Activated CD4-positive, alpha-beta T cell treated with anti-CD3 and anti-CD28 coated beads, Interleukin-10, Interleukin-2, amounts not matched to agents 100 ng/mL and 50 ng/mL, durations not matched to agents 16 hours and 8 hours (primary cell): Measurements from ENCODE around the gene S100Z.
A peak's percentile ranks its signal among the peaks of the same experiment; 100 is the strongest.
"Not testable (repeated sequence)": the region's sequence is repeated elsewhere in the genome, so short reads cannot be mapped to it uniquely, and the experiment has no call there.

Experiments
- DNase-seq: peaks from one replicate; pipeline ENCODE4 v3.0.0-alpha.2; 2020

S100Z gene

DNA sequence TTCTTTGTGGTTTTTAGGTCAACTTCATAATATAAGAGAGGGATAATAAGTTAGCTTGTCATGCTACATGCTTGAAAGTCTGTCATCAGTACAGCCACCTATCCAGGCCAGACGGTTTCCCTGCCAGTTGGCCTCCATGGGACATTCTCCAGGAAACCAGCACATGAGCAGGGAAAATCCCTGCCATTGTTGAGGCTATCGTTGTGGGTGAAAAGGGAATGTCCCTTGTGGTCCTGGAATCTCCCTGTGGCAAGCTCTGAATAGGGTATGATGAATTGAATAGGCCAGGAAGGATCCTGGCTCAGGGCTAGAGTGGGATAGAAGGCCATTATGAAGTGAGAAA lies 18.7 kb upstream of the S100Z start:
- DNase-seq = peak; percentile 8

DNA sequence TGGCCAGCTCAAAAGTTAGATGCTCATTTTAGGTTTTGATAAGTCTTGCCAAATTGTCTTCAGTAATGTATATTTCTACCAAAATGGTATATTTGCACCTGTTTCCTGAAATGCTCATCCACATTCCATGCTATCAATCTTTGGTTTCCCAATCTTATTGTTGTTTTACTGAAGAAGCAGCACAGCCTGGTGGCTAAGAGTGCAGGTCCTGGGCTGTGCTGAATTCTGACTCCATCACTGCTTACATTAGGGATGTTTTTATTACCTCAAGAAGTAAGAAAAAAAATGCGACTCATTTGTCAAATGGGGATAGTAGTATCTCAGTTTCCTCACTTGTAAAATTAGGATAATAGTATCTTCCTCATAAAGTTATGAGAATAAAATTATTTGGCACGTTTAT lies 13.6 kb upstream of the S100Z start:
- DNase-seq = no peak

DNA sequence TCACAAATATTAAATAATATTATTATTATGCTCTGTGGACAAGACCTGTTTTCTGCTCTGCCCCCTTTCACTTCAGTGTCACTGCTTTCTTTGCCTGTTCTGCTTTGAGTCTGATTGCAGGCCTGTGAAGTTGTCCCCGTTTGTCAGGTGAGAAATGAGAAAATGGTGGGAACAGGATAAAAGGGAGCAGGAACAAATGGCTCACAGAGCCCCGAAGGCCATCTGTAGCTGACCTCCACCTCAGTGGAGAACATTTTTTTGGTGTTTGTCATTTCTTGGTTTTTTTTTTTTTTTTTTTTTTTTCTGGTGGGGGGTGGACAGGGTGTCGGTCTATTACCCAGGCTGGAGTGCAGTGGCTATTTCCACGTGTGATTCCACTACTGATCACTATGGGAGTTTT lies 13.2 kb upstream of the S100Z start:
- DNase-seq = no peak

DNA sequence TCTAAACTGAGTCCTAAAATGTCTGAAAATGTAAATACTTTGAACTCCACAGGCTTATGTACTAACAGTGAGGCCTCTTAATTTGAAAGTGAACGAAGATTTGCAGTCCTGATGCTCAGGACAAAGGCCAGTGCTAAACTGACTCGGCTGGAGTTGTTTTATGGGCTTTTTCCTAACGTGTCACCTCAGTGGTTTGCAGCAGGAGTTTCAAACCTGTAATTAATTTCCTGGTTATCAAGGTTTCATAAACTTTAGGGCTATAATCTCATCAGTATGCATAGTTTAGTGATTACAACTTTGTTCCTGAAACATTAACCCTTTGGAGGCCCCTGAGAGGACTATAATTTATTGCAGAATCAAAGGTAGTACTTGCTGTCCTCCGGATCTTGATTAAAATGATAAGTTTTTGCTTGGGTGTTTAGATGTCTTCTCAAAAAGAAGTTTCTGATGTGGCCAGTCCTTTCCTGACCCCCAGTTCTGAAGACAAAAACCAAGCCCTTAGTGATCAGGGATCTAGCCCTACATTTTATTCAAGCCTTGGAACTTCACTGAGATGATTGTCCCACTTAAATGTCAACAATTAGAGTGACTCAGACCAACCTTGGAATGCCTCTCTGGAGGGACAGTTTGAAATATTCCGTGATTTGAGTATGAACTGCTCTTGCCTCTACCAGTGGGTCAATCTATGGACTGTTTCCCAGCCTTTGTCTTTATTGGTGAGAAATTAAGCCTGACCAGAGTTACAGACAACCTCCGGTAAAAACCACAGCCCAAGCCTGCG lies 11.1 kb upstream of the S100Z start:
- DNase-seq = no peak

DNA sequence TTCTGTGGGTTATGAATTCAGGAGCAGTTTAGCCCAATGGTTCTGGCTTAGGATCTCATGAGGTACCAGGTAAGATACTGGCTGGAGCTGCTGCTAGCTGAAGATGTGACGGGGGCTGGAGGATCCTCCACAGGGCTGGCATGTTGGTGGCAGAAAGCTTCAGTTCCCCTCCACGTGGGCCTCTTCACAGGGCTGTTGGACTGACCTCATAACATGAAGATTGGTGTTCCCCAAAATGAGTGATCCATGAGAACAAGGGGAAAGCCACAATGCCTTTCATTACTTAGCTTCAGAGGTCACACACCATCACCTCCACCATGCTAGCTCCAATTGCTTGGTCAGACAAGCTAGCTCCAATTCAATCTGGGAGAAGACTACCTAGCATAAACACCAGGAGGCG lies 8.5 kb upstream of the S100Z start:
- DNase-seq = no peak

DNA sequence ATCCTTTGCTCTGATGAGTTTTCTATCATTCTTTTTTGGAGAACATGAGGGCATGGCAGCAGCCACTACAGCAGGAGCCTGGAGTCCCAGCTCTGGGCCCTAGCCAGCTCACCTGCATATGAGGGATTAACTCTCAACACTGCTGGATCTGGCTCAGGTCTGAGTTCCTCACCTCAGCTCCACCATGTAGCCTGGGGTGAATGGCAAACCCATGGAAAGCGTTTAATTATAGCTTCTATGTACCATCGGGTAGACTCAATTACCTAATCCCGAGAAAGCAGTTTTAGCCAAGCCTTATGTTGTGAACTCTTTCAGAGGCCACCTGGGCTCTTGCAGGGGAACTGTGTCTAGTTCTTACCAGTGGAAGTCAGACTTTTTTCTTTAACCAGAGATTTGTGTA lies 3.9 kb upstream of the S100Z start:
- no peak for DNase-seq

DNA sequence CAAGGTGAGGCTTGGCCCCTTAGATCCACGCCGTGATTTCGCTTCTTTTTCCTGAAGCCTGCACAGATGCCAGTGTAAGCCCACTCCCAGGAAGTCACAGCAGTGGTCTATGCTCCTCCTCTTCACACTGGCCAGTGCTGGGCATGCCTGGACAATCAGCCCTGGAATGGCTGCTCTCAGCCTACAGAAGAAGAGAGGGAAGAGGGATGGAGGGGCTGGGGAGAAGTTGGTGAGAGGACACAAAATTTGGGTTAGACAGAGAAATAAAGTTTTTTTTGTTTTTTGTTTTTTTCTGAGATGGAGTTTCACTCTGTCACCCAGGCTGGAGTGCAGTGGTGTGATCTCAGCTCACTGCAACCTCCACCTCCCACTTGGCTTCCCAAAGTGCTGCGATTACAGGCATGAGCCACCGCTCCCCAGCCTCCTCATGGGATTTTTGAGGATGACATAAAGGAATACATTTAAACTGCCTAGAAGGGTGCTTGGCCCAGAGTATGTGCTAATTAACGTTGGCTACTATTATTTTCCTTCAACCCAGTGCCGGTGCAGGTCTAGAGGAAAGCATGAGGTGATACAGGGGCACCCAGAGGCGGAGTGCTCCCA lies 830 bp downstream of the S100Z start:
- DNase-seq = no peak

DNA sequence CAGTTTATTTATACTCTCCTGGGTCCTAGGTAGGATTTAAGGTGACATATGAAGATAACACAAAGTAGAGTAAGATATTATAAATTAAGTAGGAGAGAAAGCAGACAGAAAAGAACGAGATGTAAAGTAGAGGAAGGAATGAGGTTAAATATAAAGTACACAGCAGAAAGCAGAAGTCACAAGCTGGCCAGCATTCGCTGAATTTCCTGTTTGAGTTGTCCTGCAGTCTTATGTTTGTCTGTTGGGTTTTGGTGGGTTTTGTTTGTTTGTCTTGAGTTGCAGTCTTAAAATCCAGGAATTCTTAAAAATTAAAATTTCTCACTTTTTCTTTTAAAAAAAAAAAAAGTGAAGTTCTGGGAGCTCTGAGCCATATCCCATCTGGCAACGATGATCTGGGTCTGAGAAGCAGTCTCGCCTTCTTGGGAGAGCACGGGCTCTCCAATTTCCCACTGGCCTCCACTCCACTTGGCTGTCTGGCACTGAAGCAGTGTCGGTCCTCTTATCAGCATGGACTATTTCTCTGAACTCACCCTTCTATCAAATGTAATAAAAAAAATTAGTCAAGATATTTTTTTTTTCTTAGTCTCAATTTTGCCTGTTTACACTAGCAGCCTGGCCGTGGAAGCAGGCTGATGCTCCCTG lies 2.0 kb downstream of the S100Z start:
- DNase-seq = no peak

DNA sequence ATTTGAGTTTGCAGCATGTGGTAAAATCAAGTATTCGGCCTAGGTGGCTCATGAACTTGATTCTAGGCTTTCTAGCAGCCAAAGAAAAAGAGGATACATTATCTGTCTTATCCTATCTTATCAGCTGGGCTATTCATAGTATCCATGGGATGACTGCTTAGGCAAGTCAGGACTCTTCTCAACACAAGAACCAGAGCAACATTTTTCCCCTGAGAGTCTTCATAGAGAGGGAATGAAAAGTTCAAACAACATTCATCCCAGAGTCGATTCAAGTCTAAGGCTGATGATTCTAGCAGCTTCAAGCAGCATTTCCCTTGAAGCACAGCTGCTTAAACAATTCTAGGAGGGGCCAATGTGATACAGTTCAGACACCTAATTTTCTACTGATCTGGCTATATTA lies 3.0 kb downstream of the S100Z start:
- no peak for DNase-seq

DNA sequence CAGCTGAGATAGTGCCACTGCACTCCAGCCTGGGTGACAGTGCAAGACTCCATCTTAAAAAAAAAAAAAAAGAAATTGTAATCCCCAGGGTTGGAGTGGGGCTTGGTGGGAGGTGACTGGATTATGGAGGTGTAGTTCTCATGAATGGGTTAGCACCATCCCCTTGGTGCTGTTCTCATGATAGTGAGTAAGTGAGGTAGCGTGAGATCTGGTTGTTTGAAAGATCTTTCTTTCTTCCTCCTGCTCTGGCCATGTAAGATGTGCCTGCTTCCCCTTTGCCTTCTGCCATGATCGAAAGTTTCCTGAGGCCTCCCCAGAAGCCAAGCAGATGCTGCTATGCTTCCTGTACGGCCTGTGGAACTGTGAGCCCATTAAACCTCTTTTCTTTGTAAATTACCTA lies 3.9 kb downstream of the S100Z start:
- not testable (repeated sequence) for DNase-seq

DNA sequence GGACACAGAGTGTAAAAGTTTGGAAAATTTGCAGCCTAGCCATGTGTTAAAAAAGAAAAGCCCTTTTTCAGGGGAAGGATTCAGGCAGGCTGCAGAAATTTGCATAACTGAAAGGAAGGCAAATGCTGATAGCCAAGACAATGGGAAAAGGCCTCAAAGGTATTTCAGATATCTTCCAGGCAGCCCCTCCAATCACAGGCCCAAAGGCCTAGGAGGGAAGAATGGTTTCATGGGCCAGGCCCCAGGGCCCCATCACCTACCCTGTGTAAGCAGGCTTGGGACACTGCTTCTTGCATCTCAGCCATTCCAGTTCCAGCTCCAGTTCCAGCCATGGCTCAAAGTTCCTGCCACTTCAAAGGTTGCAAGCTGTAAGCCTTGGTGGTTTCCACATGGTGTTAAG lies 4.8 kb downstream of the S100Z start:
- no peak for DNase-seq

DNA sequence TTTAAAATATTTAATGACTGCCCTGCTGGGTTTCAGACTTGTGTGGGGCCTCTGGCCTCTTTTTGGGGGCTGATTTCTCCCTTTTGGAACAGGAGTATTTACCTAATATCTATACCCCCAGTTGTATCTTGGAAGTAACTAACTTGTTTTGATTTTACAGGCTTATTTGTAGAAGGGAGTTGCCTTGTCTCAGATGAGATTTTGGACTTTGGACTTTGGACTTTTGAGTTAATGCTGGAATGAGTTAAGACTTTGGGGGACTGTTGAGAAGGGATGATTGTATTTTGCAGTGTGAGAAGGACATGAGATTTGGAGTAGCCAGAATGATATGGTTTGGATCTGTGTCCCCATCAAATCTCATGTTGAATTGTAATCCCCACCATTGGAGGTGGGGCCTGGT lies 5.7 kb downstream of the S100Z start:
- DNase-seq = not testable (repeated sequence)

DNA sequence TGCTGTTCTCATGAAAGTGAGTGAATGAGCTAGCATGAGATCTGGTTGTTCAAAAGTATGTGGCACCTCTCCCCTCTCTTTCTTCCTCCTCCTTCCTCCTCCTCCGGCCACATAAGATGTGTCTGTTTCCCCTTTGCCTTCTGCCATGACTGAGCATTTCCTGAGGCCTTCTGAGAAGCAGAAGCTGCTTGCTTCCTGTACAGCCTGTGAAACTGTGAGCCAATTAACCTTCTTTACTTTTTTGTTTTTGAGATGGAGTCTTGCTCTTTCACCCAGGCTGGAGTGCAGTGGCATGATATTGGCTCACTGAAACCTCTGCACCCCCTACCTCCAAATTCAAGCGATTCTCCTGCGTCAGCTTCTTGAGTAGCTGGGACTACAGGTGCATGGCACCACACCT lies 6.1 kb downstream of the S100Z start:
- DNase-seq = peak; percentile 75

DNA sequence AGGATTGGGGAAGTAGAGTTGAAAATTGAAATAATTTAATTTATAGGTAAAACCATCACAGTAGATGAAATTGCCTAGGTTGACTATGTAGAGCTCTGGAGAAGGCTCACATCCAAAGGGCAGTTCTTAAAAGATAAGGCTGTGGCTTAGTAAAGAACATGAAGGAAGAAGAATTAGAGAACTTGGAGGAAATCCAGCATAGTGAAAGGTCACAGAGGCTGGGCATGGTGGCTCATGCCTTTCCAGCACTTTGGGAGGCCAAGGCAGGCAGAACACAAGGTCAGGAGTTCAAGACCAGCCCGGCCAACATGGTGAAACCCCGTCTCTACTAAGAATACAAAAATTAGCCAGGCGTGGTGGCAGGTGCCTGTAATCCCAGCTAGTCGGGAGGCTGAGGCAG lies 7.0 kb downstream of the S100Z start:
- DNase-seq = not testable (repeated sequence)

DNA sequence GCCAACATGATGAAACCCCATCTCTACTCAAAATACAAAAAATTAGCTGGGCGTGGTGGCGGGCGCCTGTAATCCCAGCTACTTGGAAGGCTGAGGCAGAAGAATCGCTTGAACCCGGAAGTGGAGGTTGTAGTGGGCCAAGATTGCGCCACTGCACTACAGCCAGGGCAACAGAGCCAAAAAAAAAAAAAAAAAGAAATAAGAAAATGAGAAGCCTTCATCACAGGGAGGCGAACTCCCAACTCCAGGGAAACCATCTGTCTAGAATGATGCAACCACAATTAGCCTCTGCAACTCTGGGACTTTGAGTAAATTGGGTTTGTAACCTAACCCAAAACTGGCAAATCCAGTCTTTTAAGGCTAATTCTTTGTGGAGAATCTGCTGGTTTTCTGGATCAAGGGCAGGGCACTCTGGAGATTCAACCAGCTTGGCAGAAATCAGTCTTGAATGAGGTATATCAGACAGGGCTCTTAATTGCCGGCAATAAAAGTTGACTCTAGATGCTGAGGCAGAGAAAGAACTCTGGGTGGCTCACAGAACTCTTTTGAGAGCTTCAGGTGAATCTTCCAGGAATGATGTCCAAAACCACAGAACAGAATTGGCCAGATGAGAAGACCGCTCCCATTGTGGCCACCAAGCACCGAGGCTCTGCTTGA lies 9.9 kb downstream of the S100Z start:
- no peak for DNase-seq

DNA sequence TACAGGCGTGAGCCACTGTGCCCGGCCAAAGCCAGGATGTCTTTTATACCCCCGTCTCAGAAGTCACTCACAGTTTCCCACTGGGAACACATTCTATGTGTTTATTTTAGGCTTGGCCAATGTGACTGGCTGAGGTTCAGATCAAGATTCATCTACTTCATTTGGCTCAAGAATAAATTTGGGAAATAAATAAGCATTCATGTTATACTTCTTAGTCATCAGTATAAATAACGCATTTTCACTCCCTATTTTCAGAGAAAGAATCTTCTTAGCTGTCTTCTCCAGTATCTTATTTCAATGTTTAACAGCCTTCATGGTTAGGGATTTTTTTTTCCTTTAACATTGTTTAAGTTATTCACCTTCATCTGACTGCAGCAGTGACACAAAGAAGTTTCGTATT lies 11.8 kb downstream of the S100Z start:
- no peak for DNase-seq

DNA sequence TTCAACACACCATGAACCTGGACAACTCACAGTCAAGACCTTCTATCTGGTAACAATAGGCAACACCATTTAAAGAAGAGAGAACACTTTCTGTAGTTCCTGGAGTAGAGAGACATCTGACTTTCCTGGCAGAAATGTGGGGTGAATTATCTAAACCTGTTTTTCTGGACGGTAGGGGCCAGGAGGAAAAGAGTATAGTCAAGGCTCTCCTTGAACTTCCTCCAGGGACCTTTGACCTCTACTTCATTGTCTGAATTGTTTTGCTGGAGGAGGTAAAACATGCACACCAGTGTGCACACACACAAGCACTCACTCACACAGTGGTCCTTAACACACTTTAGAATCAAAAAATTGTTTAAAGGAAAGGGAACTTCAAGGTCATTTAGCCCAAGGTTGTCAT lies 13.2 kb downstream of the S100Z start:
- DNase-seq = no peak

DNA sequence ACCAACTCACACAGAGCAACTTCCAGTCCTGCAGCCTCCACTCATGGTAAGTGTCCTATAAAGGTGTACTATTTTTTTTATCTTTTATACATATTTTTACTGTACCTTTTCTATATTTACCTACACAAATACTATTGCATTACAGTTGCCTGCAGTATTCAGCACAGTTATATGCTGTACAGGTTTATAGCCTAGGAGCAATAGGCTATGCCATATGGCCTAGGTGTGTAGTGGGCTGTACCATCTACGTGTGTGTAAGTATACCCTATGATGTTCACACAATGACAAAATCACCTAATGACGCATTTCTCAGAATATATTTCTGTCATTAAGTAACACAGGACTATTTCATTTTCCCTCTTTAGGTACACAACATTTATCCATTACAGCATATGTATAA lies 16.7 kb downstream of the S100Z start:
- DNase-seq = no peak

DNA sequence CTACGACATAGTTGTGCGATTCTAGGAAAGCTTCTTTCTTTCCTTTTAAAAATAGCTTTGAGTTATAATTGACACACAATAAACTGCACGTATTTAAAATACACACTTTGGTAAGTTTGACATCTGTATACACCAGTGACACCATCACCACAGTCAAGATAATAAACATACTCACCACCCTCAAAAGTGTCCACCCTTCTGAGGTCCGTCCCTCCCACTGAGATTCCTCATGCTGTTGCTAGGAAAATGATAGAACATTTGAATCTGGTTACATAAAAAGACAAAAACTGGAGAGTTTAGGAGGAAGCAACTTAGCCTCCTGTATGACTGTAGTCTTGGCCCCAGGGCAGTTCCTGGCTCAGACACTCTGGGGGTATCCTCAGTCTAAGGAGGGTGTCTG lies 17.2 kb downstream of the S100Z start:
- no peak for DNase-seq

DNA sequence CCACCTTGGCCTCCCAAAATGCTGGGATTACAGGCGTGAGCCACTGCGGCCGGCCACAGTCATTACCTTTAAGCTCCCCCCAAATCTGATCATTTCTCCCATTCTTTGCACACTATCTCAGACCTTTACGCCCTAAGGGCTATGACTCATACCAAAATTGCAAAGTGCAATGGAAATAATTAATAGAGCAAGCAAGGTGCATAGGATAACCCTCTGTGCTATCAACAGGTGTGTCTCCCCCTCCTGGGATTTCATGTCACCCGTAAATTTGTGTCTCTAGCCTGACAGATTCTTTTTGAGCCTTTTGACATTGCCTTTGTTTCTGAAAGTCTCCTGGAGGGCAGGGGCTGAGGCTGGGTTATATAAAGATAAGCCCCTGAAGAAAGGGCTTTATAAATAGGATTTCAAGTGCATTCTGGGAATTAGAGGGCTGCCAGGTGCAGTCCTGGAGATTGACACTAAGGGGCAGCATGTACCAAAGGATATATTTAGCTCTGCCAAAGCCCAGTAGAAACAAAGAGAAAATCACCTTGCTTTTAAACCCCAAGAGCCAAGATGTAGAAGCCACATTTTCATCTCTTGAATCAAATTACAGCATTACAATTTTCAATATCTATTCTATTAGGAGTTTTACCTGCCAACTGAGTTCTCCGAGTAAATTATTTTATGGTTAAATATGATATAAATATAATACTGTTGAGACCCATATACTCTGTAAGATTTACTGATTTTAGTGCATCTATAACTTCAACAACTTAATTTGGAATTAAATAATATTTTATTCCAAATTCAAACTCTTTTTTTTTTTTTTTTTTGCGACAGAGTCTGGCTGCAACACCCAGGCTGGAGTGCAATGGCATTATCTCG lies 18.2 kb downstream of the S100Z start:
- peak; percentile 70 for DNase-seq

DNA sequence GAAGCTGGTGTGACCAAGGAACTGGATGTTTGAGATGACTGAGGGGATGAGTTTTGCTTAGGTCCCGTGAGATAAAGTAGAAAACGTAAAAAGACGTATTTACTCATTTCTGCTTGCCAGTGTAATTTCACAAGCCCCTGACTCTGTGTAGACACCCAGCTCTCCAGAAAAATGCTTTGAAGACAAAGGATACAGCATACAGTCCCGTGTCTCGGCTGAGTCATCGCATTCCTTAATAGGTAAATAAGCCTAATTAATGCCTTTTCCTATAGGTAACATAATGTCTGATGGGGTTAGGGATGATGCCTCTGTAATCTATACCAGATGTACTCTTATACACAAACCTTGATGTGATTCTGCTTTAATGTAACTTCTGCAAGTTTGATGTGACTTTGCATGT lies 20.2 kb downstream of the S100Z start:
- DNase-seq = no peak

DNA sequence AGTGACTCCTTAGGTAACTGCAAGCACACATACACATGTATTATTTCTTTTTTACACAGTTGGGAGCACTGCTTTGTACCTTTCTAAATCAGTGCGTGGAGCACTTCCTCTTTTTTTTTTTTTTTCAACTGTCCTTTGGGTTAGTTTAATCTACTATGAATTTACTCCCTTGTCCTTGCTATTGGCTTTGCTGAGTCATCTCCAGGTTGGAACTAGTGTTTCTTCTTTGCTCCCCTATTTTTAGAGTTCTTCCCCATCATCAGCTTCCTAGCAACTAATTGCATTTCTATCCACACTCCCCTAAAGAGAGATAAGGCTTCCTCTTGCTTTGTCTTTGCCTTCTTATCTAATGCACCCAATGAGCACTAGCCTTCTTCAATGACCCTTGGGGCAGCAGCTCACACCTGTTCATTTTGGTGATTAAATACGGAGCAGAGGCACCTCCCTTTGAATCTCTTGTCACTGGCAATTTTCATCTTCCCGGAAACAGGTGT lies 24.3 kb downstream of the S100Z start:
- DNase-seq = no peak
